ENCODE measurements around the gene OSBPL6.

Gene OSBPL6

GRCh38 chr2:178275600-178275999 lies 81.3 kb downstream of the OSBPL6 start:
- no peak for DNase-seq

GRCh38 chr2:178277741-178278197 lies 83.5 kb downstream of the OSBPL6 start:
- peak; percentile 59 for DNase-seq

DNA sequence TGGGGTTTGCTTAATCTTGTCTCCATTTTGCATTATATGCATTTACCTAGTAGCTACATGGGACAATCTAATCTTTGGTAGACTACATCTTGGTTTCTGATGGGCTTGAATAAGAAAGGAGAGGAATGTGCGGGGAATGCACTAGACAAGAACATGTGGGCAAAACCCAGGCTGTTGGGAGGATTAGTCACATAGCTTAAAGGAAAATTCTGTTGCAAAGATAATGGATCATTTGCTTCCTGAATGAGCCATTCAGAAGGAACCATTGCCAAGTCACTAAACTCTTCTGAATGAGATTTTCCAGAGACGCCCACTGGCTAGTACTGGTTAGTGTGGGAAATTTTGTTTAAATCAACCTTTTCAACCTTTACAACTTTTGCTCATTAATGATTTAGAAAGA lies 84.8 kb downstream of the OSBPL6 start:
- DNase-seq, result peak; percentile 79

DNA sequence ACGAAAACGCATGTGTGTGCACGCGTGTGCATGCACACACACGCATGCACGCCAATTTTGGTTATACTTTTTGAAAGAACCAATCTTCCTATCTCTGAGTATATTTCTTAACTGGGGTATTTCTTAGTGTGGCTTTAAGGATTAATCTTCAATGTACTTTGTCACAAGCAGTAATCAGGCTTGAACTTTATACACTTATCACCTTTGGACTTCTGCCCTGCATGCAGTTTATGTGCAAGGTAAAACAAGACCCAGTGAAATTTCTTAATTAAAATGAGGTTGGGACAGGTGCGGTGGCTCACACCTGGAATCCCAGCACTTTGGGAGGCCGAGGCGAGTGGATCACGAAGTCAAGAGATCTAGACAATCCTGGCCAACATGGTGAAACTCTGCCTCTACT lies 85.3 kb downstream of the OSBPL6 start:
- DNase-seq, result no peak

- DNase-seq, result no peak
Observed at GRCh38 chr2:178280244-178280852, 86.0 kb downstream of the OSBPL6 start.

GRCh38 chr2:178282075-178282815 lies 87.9 kb downstream of the OSBPL6 start:
- DNase-seq, result no peak

GRCh38 chr2:178283341-178283918 lies 89.1 kb downstream of the OSBPL6 start:
- no peak for DNase-seq

GRCh38 chr2:178284613-178285286 lies 90.4 kb downstream of the OSBPL6 start:
- no peak for DNase-seq

DNA sequence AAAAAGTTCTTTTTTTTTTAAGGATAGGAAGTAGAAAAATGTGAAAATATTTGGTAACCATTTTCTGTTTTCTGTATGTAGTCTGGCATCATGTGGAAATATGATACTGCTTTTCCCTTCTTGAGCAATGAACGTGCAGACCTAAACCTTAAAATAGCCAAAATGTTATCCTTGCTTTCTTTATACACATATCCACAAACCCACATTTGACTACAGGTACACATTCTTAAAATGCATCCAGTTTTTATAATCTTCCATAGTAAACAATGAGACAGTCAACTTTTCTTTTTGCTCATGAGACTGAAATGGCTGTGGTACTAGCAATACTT lies 90.9 kb downstream of the OSBPL6 start:
- DNase-seq, result no peak

GRCh38 chr2:178286636-178287035 lies 92.3 kb downstream of the OSBPL6 start:
- no peak for DNase-seq

GRCh38 chr2:178287652-178288344 lies 93.5 kb downstream of the OSBPL6 start:
- DNase-seq, result no peak

DNA sequence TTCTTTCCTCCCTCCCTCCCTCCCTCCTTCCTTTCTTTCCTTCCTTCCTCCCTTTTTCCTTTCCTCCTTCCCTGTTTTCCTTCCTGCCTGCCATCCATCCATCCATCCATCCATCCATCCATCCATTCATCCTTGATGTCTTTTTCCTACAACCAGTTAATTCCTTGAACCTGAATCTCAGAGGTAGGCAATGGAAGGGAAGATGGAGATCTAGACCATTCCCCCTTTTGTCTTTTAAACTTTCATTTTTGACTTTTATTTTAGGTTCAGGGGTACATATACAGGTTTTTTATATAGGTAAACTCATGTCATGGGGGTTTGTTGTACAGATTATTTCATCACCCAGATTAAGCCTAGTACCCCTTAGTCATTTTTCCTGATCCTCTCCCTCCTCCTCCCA lies 97.4 kb downstream of the OSBPL6 start:
- no peak for DNase-seq

DNA sequence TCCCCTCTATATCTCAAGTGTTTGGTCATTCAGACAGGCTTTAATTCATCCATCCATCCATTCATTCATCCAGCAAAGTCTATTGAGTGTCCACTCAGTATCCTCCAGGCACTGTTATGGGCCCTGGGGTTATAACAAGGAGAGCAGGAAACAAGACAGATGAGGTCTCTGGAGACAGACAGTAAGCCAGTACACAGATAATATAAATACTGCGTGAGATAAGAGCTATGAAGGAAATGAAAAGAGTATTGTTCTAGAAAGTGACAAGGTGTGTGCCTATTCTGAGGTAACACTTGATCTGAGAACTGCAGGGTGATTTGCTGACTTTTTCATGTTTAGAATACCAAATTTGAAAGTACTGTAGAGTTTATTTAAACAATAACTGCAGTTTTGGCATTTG lies 98.3 kb downstream of the OSBPL6 start:
- DNase-seq, result no peak

- DNase-seq, result no peak
Observed at GRCh38 chr2:178295115-178295514, 100.8 kb downstream of the OSBPL6 start.

- DNase-seq, result no peak
Observed at GRCh38 chr2:178295906-178296305, 101.6 kb downstream of the OSBPL6 start.

DNA sequence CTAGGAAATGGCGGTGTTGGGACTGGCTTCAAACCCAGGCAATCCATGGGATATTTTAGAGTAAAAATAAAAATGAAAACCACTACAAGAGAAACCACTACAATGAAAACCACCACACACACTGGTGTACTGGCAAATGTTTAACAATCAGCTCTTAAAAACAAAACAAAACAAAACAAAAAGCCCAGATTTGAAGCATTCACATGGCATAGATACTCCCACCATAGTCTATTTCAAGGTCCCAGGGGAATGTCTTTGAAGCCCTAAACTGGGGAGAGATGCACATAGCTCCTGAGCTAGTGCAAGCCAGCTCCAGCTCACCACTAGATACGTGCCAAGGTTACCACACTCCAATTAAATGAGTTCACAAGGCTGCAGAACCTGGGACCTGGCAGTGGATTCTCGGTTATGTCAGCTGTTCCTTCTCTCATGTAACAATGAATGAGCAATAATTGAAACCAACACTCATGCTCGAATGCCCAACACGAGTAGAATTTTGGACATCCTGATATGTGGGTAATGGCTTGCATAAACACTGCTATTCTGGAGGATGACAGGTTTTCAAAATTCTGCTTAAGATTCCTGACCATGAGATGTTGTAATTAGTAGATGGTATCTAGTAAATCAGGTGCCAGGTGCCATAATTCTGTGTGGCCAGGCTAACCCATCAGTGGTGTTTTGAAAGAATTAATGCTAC lies 102.2 kb downstream of the OSBPL6 start:
- DNase-seq, result no peak

- no peak for DNase-seq
Observed at GRCh38 chr2:178297091-178297411, 102.7 kb downstream of the OSBPL6 start.

DNA sequence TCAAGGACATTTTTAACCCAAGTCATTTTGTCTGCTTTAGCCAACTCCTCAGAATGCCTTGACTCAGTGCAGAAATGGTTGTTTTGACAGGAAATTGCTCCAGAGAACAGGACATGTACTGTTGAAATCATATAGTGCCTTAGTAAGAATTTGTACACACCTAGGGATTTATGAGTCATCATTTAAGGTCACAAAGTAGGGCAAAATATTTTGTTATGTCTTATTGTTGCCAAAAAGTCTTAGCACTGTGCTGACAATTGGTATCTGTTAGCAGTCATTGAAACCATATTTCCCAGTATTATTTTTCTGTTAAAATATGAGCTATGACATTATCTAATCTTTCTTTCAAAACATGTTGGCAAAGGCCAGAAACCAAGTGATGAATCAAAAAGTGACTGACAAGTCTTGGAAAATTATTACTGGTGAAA lies 104.5 kb downstream of the OSBPL6 start:
- DNase-seq, result no peak

GRCh38 chr2:178301649-178302238 lies 107.4 kb downstream of the OSBPL6 start:
- DNase-seq, result peak; percentile 72

DNA sequence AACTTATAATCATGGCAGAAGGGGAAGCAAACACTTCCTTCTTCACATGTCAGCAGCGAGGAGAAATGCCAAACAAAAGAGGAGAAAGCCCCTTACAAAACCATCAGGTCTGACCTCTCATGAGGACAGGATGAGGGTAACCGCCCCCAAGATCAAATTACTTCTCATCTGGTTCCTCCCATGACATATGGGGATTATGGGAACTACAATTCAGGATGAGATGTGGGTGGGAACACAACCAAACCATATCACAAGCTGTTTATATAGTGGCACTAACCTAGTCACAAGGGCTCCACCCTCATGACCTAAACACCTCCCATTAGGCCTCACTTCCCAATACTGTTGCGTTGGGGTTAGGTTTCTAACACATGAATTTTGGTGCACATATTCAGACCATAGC lies 110.0 kb downstream of the OSBPL6 start:
- no peak for DNase-seq

- peak; percentile 81 for DNase-seq
Observed at GRCh38 chr2:178306352-178307073, 112.2 kb downstream of the OSBPL6 start.

DNA sequence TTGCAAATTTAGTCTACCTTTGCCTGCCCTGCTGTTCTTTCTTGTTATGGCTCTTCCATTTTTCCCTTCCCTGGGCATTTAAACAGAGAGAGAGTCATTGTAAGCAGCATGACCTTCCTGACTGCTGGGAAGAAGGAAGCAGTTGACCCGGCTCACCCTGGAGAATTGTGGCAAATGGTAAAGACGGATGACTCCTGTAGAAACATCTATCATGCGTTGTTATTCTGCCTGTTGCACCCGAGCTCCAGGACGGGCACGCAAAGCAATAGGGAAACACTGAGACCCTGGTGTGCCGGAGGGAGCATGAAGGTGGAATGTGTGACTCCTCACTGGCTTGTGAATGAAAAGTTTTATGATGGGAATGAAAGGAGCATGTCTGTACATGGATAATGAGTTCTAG lies 113.3 kb downstream of the OSBPL6 start:
- no peak for DNase-seq
